Gastroesophageal sphincter (tissue), 4 donors: ENCODE data around the gene SMS. TPM values are rescaled to one million over a fixed set of nuclear protein-coding genes. Genes with fewer than 3 reads are reported as not detected.
A peak's percentile ranks its signal among the peaks of the same experiment; 100 is the strongest.

Experiments used
- ATAC-seq: fragments of 150-250 bp; one replicate; pipeline ENCODE4 v1.9.1; 2016; ENCODE audit warnings: mild to moderate bottlenecking, moderate library complexity
- H3K27ac ChIP-seq, 4 donors: fragments of 200-600 bp; sonication (generic) in 3 of 4; 1 replicate in 3 of 4; 2 replicates in 1 of 4; pipeline ENCODE4 v1.5.1; 2016 to 2019
- H3K27me3 ChIP-seq: fragments of 200-600 bp; sonication (generic); one replicate; pipeline ENCODE4 v1.5.1; 2019
- H3K36me3 ChIP-seq, 2 donors: fragments of 200-600 bp; sonication (generic); one replicate each; pipeline ENCODE4 v1.5.1; 2019; ENCODE audit warnings: control low read depth in 1 of 2
- H3K4me1 ChIP-seq, 3 donors: fragments of 200-600 bp; sonication (generic); 1 replicate in 2 of 3; 2 replicates in 1 of 3; pipeline ENCODE4 v1.5.1; 2016 to 2019; ENCODE audit warnings: control low read depth in 2 of 3
- H3K4me3 ChIP-seq, 2 donors: fragments of 200-600 bp; sonication (generic); one replicate each; pipeline ENCODE4 v1.5.1; 2019; ENCODE audit warnings: mild to moderate bottlenecking in 1 of 2, moderate library complexity in 1 of 2
- H3K9me3 ChIP-seq, 3 donors: fragments of 200-600 bp; sonication (generic); one replicate each; pipeline ENCODE4 v1.5.1; 2017 to 2019; ENCODE audit warnings: control low read depth in 2 of 3
- EP300 ChIP-seq: sonication (generic); formaldehyde crosslinking; IDR thresholded peaks from one replicate; pipeline ENCODE4 v1.6.1; 2017; ENCODE audit warnings: antibody characterized with exemption, mild to moderate bottlenecking
- POLR2A ChIP-seq, 2 donors: fragments of 450-650 bp; IDR thresholded peaks; one replicate each; pipeline ENCODE4 v1.6.1; 2017; ENCODE audit warnings: antibody characterized with exemption in 2 of 2, mild to moderate bottlenecking in 2 of 2, moderate library complexity in 1 of 2
- POLR2AphosphoS5 ChIP-seq: sonication (generic); formaldehyde crosslinking; IDR thresholded peaks from one replicate; pipeline ENCODE4 v1.6.1; 2017; ENCODE audit warnings: antibody characterized with exemption
- WGBS, 2 donors: methylation state at CpG; one replicate each; pipeline ENCODE4 v1.1.5; 2018; ENCODE audit warnings: low coverage in 1 of 2; 5-methylcytosine and 5-hydroxymethylcytosine counted together
- total RNA-seq, 4 donors: library from RNA; depleted of rRNA; stranded (reverse); fragments of >200 nt; gene quantifications; one replicate each; pipeline ENCODE4 v1.1.0, GENCODE V29; 2016
- TF ChIP-seq, protein P1 (sequence below), 4 experiments: fragments of 200-600 bp in 2 of 4; fragments of 450-650 bp in 2 of 4; sonication (generic) in 1 of 4; IDR thresholded peaks; one replicate each; pipeline ENCODE4 v1.5.1; 2017 to 2019; ENCODE audit warnings: antibody characterized with exemption in 4 of 4, mild to moderate bottlenecking in 2 of 4, moderate library complexity in 2 of 4

Gene SMS
- total RNA-seq, 4 donors from 2014 or later, result 77.7 to 85.5 (median 83.6) TPM

DNA sequence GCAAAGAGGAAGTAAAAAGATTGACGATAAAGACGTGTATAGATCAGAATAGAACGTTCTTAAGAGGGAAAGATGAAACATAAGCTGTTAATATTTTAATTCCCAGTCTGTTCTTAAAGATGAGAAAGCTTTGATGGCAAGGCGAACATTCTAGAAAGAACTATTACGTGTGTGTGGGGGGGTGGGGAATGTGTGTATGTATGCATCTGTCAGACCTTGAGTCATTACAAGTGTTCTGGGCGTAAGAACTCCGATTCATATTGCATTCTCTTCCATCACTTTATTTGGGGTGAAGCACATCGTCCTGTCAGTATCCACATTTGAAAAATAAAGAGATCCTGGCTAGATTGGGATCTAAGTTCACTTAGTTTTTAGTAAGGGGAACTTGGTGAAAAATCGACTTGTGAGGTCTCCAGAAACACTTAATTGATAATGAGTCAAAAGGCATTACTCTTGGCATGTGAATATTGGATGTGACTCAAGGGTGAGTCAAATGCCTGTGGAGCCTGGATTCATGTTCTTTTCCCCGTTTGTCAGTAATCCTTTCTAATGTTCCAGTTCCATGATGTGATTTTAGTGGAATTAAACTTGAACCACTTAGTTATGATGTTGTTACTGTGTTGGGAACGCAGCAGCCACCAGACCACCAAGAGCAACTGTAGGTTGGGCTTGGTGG is 3.1 kb downstream of the SMS start:
- no peak overlapping the region for H3K4me3 ChIP-seq
- H3K4me1 ChIP-seq, result peaks cover 0 to 65% (median 0%) of the 10 kb centered on the region in 3 donors
- no peak for ATAC-seq
- H3K36me3 ChIP-seq, result no peaks in the 10 kb centered on the region
- WGBS, 2 donors, result 43% methylated on average over 10 to 11 of the region's 11 CpGs
- H3K27me3 ChIP-seq, result no peaks in the 10 kb centered on the region
- TF ChIP-seq POLR2AphosphoS5 (peak; percentile 38), EP300 (no peak), POLR2A (IDR thresholded peaks at IDR 0.05) (no peak)
- TF ChIP-seq, protein P1, sequence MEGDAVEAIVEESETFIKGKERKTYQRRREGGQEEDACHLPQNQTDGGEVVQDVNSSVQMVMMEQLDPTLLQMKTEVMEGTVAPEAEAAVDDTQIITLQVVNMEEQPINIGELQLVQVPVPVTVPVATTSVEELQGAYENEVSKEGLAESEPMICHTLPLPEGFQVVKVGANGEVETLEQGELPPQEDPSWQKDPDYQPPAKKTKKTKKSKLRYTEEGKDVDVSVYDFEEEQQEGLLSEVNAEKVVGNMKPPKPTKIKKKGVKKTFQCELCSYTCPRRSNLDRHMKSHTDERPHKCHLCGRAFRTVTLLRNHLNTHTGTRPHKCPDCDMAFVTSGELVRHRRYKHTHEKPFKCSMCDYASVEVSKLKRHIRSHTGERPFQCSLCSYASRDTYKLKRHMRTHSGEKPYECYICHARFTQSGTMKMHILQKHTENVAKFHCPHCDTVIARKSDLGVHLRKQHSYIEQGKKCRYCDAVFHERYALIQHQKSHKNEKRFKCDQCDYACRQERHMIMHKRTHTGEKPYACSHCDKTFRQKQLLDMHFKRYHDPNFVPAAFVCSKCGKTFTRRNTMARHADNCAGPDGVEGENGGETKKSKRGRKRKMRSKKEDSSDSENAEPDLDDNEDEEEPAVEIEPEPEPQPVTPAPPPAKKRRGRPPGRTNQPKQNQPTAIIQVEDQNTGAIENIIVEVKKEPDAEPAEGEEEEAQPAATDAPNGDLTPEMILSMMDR (IDR thresholded peaks at IDR 0.05), result no peak
- no peaks in the 10 kb centered on the region for H3K9me3 ChIP-seq
- peak overlapping the region in 3 of 4 donors; percentile 50 to 81 (median 54) for H3K27ac ChIP-seq

DNA sequence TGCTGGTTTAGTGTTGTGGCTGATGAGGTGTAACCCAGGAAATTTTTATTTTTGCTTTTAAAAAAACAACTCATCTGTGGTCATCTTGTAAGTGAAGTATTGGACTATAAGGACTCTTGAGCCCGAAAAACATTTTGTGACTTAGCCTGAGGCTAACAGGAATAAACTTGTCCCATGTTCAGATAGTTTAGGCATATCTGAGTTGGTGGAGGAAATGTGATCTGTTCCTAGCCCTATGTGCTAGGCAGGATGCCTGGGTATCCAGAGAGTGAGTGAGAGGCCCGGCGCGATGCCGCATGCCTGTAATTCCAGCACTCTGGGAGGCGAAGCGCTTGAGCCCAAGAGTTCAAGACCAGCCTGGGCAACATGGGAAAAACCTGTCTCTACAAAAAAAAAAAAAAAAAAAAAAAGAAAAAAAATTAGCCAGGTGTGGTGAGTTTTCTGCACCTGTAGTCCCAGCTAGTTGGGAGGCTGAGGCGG is 3.7 kb downstream of the SMS start:
- TF ChIP-seq EP300 (no peak), POLR2AphosphoS5 (no peak), POLR2A (IDR thresholded peaks at IDR 0.05) (no peak)
- TF ChIP-seq, protein P1 (IDR thresholded peaks at IDR 0.05), result no peak
- Histone ChIP-seq H3K36me3 (no peaks in the 10 kb centered on the region), H3K4me3 (no peak overlapping the region), H3K9me3 (no peaks in the 10 kb centered on the region), H3K4me1 (peaks cover 0 to 71% (median 0%) of the 10 kb centered on the region in 3 donors), H3K27me3 (no peaks in the 10 kb centered on the region), H3K27ac (peak overlapping the region in 3 of 4 donors; percentile 50 to 81 (median 54))
- 44% methylated on average over 1 of the region's 8 CpGs; no CpG with 5 or more reads in 1 of the 2 donors for WGBS, 2 donors
- ATAC-seq, result no peak

DNA sequence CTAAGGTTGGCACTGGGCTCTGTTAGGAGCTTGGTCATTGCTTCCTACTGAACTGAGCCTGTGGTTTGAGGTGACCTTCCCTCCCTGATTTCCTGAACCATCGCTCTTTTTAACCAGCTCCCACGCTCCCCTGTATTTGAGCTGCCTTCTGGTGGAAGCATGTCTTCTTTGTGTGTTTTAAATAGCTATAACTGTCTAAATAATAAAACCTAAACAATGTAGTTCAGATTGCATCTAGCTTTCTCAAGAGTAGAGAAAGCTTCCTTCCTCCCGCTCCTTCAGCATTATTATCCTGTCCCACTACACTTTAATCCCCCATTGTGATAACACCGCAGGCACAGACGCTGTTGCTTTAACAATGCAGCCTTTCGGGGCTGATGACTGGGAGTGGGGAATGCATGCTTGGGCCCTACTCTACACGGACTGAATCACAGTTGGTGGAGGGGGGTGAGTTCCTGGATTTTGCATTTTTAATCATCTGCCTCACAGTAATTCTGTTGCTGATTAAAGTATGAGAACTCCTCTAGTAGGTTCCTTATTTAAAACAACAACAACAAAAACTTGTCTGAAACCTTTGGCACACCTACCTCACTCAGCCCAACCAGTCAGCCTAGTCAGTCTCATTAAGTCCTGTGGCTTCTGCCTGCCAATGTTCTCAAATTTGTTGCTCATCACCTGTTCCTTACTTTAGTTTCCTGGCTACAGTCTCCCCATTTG is 6.6 kb downstream of the SMS start:
- ATAC-seq, result peak; percentile 44
- Histone ChIP-seq H3K27ac (peak overlapping the region; percentile 23 to 49 (median 34)), H3K36me3 (no peaks in the 10 kb centered on the region), H3K4me3 (no peak overlapping the region), H3K27me3 (no peaks in the 10 kb centered on the region), H3K4me1 (peaks cover 0 to 72% (median 0%) of the 10 kb centered on the region in 3 donors), H3K9me3 (no peaks in the 10 kb centered on the region)
- WGBS, 2 donors, result 24 to 35% methylated on average over 2 to 5 of the region's 7 CpGs
- TF ChIP-seq POLR2AphosphoS5, result peak; percentile 39
- TF ChIP-seq EP300, result no peak

DNA sequence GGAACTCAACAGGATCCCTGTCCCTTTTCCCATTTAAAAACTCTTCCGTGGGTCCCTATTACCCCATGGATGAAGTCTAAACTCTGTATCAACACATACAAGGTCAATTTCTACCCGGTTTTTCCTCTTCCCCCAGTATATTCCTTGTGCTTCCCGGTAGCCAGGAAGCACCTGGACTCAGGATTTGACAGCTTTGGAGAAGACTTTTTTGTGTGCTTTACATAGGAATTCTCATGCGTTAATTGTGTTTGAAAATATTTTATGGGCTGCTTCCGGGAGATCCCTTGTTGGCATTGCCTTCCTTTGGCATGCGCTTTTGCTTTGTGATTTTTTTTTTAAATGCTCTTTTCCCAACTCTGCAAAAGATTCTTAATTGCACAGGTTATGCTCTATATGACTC is 7.2 kb downstream of the SMS start:
- Histone ChIP-seq H3K4me3 (no peak overlapping the region), H3K27ac (peak overlapping the region in 2 of 4 donors; percentile 35 to 49), H3K4me1 (peaks cover 0 to 66% (median 0%) of the 10 kb centered on the region in 3 donors), H3K27me3 (no peaks in the 10 kb centered on the region), H3K36me3 (no peaks in the 10 kb centered on the region), H3K9me3 (no peaks in the 10 kb centered on the region)
- 54 to 67% methylated on average over 4 to 6 of the region's 6 CpGs for WGBS, 2 donors
- no peak for ATAC-seq
- no peak for TF ChIP-seq POLR2A (IDR thresholded peaks at IDR 0.05)
- no peak for TF ChIP-seq EP300
- TF ChIP-seq POLR2AphosphoS5, result no peak
- TF ChIP-seq, protein P1 (IDR thresholded peaks at IDR 0.05), result no peak

DNA sequence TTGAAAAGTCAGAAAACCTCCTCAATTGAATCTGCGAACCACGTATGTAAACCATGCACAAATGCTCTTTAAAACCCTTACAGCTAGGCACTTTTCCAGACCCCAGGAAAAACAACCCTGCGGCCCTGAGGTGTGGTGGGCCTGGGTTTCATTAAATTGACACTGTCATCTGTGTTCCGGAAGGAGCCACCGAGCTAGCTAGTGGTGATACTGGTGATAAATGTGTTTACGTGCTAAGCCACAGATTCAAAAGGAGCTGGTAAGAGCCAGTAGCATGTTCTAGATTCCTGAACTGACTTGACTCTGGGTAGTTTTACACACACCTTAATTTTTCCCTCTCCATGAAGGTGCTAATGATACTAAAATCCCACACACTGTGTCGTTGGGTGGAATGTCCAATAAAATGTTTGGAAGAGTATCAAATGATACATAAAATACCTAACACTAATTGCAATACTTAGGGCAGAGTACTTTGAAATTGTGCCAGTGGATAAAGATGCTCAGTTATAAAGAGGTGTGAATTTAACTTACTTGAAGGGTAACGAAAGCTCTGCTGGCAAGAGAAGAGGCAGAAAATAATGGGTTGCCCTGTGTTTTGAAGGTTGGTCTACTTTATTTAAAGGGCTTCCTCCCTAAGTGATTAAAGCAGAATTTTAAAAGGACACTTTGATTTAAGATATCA is 8.5 kb downstream of the SMS start:
- Histone ChIP-seq H3K27me3 (no peaks in the 10 kb centered on the region), H3K36me3 (no peaks in the 10 kb centered on the region), H3K4me1 (peaks cover 0 to 53% (median 0%) of the 10 kb centered on the region in 3 donors), H3K27ac (peak overlapping the region in 1 of 4 donors; percentile 48), H3K9me3 (no peaks in the 10 kb centered on the region), H3K4me3 (no peak overlapping the region)
- TF ChIP-seq EP300, result no peak
- no peak for TF ChIP-seq POLR2A (IDR thresholded peaks at IDR 0.05)
- TF ChIP-seq, protein P1 (IDR thresholded peaks at IDR 0.05), result no peak
- TF ChIP-seq POLR2AphosphoS5, result no peak
- WGBS, 2 donors, result 41 to 57% methylated on average over 5 to 8 of the region's 8 CpGs
- no peak for ATAC-seq
